T-helper 17 cell (primary cell): Measurements from ENCODE around the gene CASP8. TPM values are rescaled to one million over a fixed set of nuclear protein-coding genes. Genes with fewer than 3 reads are reported as not detected.
"Not testable (repeated sequence)": the region's sequence is repeated elsewhere in the genome, so short reads cannot be mapped to it uniquely, and the experiment has no call there.

Experiments used
- ATAC-seq: fragments of 150-1000 bp; cut with Tn5 transposase; 2 replicates; pipeline ENCODE4 v1.10.0; 2021; ENCODE audit warnings: mild to moderate bottlenecking, moderate library complexity
- DNase-seq, 3 donors: peaks; one replicate each; pipeline versions ENCODE4 v3.0.0 to v3.0.0-alpha.2; 2020 to 2021
- H3K9me3 ChIP-seq: one replicate; pipeline ENCODE4 v1.7.0; 2013; ENCODE audit warnings: low read length, mild to moderate bottlenecking; ENCODE audit not compliant: control insufficient read depth, poor library complexity, severe bottlenecking
- H3K27ac Mint-ChIP-seq: one replicate; pipeline ENCODE4 v1.8.0; 2022; ENCODE audit warnings: mild to moderate bottlenecking, moderate library complexity, mixed read lengths
- H3K27me3 Mint-ChIP-seq: one replicate; pipeline ENCODE4 v1.8.0; 2022; ENCODE audit warnings: mixed read lengths
- H3K36me3 Mint-ChIP-seq: one replicate; pipeline ENCODE4 v1.8.0; 2022; ENCODE audit warnings: low read depth, mixed read lengths
- H3K4me1 Mint-ChIP-seq: one replicate; pipeline ENCODE4 v1.8.0; 2022; ENCODE audit warnings: mild to moderate bottlenecking, mixed read lengths
- H3K4me3 Mint-ChIP-seq: one replicate; pipeline ENCODE4 v1.8.0; 2022; ENCODE audit warnings: mild to moderate bottlenecking, moderate library complexity, mixed read lengths
- total RNA-seq, 4 donors: library from RNA in 2 of 4; stranded (reverse) in 2 of 4; gene quantifications; one replicate each; pipeline ENCODE4 v1.2.3 and lab custom pipeline; 2022 to 2026

Gene CASP8
- total RNA-seq, 2 donors from 2014 or later, result 191 to 201 TPM

GRCh38 chr2:201267278-201268030 lies 7.1 kb downstream of the CASP8 start:
- DNase-seq, result no peak
- H3K9me3 ChIP-seq, result no peaks in the 10 kb centered on the region
- H3K27me3 Mint-ChIP-seq, result no peaks in the 10 kb centered on the region
- H3K4me3 Mint-ChIP-seq, result peak overlapping the region; percentile 63
- no peak for ATAC-seq
- H3K36me3 Mint-ChIP-seq, result peaks cover 21% of the 10 kb centered on the region
- H3K27ac Mint-ChIP-seq, result peak overlapping the region; percentile 100
- H3K4me1 Mint-ChIP-seq, result peaks cover 73% of the 10 kb centered on the region

DNA sequence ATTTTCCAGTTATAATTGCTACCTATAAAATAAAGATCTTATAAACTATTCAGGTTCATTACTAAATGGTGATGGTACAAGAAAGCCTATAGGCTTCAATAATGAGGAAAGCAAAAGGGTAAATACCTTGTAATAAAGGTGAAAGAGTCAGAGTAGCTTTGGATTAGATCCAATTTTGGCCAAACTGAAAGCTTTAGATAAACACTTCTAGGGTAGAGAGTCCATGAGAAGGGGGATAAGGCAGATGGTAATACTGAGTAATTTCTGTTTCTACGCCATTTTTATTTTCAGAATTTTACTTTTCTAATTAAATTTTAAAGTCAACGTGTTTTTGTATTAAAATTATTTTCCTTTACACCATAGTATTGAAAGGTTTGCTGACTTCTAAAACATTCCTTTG lies 9.4 kb downstream of the CASP8 start:
- peak overlapping the region; percentile 100 for H3K27ac Mint-ChIP-seq
- H3K36me3 Mint-ChIP-seq, result peaks cover 19% of the 10 kb centered on the region
- DNase-seq, result no peak
- no peaks in the 10 kb centered on the region for H3K27me3 Mint-ChIP-seq
- ATAC-seq, result no peak
- H3K4me3 Mint-ChIP-seq, result no peak overlapping the region
- H3K9me3 ChIP-seq, result no peaks in the 10 kb centered on the region
- H3K4me1 Mint-ChIP-seq, result peaks cover 63% of the 10 kb centered on the region

GRCh38 chr2:201270293-201271001 lies 10.1 kb downstream of the CASP8 start:
- peak overlapping the region; percentile 100 for H3K27ac Mint-ChIP-seq
- peaks cover 59% of the 10 kb centered on the region for H3K4me1 Mint-ChIP-seq
- ATAC-seq (no peak), DNase-seq (no peak)
- H3K36me3 Mint-ChIP-seq, result peaks cover 20% of the 10 kb centered on the region
- H3K27me3 Mint-ChIP-seq, result no peaks in the 10 kb centered on the region
- H3K4me3 Mint-ChIP-seq, result peak overlapping the region; percentile 21
- H3K9me3 ChIP-seq, result no peaks in the 10 kb centered on the region

DNA sequence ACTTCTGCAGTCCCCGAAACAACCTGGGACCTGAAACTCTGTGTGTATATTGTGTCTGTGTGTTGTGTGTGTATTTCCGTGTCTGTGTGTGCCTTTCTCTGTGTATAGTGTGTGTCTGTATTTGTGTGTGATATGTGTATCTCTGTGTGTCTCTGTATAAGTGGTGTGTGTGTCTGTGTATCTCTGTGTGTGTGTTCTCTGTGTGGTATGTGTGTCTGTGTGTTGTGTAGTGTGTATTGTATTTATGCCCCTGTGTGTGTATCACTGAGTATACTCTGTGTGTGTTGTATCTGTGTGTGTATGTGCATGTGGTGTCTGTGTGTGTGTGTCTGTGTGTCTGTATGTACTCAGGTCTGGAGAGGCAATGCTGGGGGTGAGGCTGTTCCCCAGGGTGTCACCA lies 11.6 kb downstream of the CASP8 start:
- H3K4me3 Mint-ChIP-seq, result peak overlapping the region; percentile 70
- no peaks in the 10 kb centered on the region for H3K9me3 ChIP-seq
- peaks cover 18% of the 10 kb centered on the region for H3K36me3 Mint-ChIP-seq
- H3K4me1 Mint-ChIP-seq, result peaks cover 49% of the 10 kb centered on the region
- DNase-seq, result no peak
- peak overlapping the region; percentile 100 for H3K27ac Mint-ChIP-seq
- no peaks in the 10 kb centered on the region for H3K27me3 Mint-ChIP-seq
- no peak for ATAC-seq

GRCh38 chr2:201273330-201273983 lies 13.1 kb downstream of the CASP8 start:
- peaks cover 40% of the 10 kb centered on the region for H3K4me1 Mint-ChIP-seq
- DNase-seq (no peak), ATAC-seq (peak; percentile 40)
- peak overlapping the region; percentile 100 for H3K27ac Mint-ChIP-seq
- peak overlapping the region; percentile 50 for H3K4me3 Mint-ChIP-seq
- H3K36me3 Mint-ChIP-seq, result peaks cover 15% of the 10 kb centered on the region
- H3K9me3 ChIP-seq, result no peaks in the 10 kb centered on the region
- H3K27me3 Mint-ChIP-seq, result no peaks in the 10 kb centered on the region

DNA sequence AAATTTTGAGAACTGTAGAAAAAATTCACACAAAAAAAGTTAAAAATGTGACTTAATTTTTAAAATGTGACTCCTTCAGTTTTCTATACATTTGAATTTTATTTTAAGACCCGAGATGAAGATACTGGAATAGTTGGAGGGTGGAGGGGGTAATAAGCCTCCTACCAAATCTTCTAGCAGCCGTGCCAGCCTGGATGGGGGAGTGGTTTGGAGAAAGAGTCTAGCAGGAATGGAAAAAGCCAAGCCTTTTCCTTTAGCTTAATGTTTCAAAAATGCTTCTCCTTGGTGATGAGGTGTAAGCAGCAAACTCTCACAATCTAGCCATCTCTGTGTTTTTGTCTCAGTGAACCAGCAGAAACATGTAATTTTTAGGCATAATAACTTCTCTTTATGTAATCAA lies 14.7 kb downstream of the CASP8 start:
- Mint-ChIP-seq H3K27me3 (no peaks in the 10 kb centered on the region), H3K4me1 (peaks cover 41% of the 10 kb centered on the region), H3K4me3 (no peak overlapping the region), H3K27ac (peak overlapping the region; percentile 100), H3K36me3 (peaks cover 20% of the 10 kb centered on the region)
- no peak for DNase-seq
- no peak for ATAC-seq
- no peaks in the 10 kb centered on the region for H3K9me3 ChIP-seq

- H3K4me3 Mint-ChIP-seq, result no peak overlapping the region
- H3K27me3 Mint-ChIP-seq, result no peaks in the 10 kb centered on the region
- peaks cover 40% of the 10 kb centered on the region for H3K4me1 Mint-ChIP-seq
- H3K36me3 Mint-ChIP-seq, result peaks cover 22% of the 10 kb centered on the region
- peak overlapping the region; percentile 100 for H3K27ac Mint-ChIP-seq
- ATAC-seq, result no peak
- no peak for DNase-seq
- H3K9me3 ChIP-seq, result no peaks in the 10 kb centered on the region
Measured at GRCh38 chr2:201275990-201276389, 15.7 kb downstream of the CASP8 start.

DNA sequence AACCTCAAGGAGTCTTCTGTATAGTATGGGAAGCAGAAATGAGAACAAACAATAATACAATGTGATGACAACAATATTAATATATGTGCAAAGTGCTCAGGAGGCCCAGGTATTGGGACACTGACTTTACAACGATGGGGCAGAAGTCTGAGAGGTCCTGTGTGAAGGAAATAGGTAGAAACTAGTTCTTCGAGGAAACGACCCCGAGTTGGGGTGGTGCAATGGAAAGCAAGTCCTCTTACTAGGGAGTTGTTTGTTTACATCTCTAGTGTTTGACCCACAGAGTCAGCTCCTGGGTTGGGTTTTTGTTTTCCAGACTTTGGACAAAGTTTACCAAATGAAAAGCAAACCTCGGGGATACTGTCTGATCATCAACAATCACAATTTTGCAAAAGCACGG lies 16.2 kb downstream of the CASP8 start:
- H3K9me3 ChIP-seq, result no peaks in the 10 kb centered on the region
- Mint-ChIP-seq H3K27me3 (no peaks in the 10 kb centered on the region), H3K4me3 (no peak overlapping the region), H3K4me1 (peaks cover 36% of the 10 kb centered on the region), H3K27ac (peak overlapping the region; percentile 100), H3K36me3 (peaks cover 20% of the 10 kb centered on the region)
- no peak for ATAC-seq
- DNase-seq, result no peak

- no peaks in the 10 kb centered on the region for H3K9me3 ChIP-seq
- peaks cover 25% of the 10 kb centered on the region for H3K4me1 Mint-ChIP-seq
- peaks cover 15% of the 10 kb centered on the region for H3K36me3 Mint-ChIP-seq
- H3K27ac Mint-ChIP-seq, result peak overlapping the region; percentile 69
- peak; percentile 21 for ATAC-seq
- no peaks in the 10 kb centered on the region for H3K27me3 Mint-ChIP-seq
- no peak for DNase-seq
- H3K4me3 Mint-ChIP-seq, result peak overlapping the region; percentile 50
Measured at GRCh38 chr2:201279079-201279478, 18.7 kb downstream of the CASP8 start.

- H3K9me3 ChIP-seq, result no peaks in the 10 kb centered on the region
- H3K36me3 Mint-ChIP-seq, result peaks cover 13% of the 10 kb centered on the region
- no peaks in the 10 kb centered on the region for H3K27me3 Mint-ChIP-seq
- peaks cover 22% of the 10 kb centered on the region for H3K4me1 Mint-ChIP-seq
- peak overlapping the region; percentile 69 for H3K27ac Mint-ChIP-seq
- H3K4me3 Mint-ChIP-seq, result peak overlapping the region; percentile 45
- ATAC-seq (no peak), DNase-seq (no peak)
Measured at GRCh38 chr2:201280191-201281040, 20.1 kb downstream of the CASP8 start.

GRCh38 chr2:201285499-201285898 lies 25.2 kb downstream of the CASP8 start:
- ATAC-seq (no peak), DNase-seq (no peak)
- peak overlapping the region; percentile 5 for H3K27ac Mint-ChIP-seq
- H3K4me3 Mint-ChIP-seq, result no peak overlapping the region
- no peaks in the 10 kb centered on the region for H3K27me3 Mint-ChIP-seq
- H3K4me1 Mint-ChIP-seq, result peaks cover 3% of the 10 kb centered on the region
- no peaks in the 10 kb centered on the region for H3K9me3 ChIP-seq
- peaks cover 9% of the 10 kb centered on the region for H3K36me3 Mint-ChIP-seq

GRCh38 chr2:201290457-201291148 lies 30.3 kb downstream of the CASP8 start:
- H3K27ac Mint-ChIP-seq, ATAC-seq, H3K4me3 Mint-ChIP-seq, H3K36me3 Mint-ChIP-seq, DNase-seq, H3K27me3 Mint-ChIP-seq, H3K9me3 ChIP-seq, H3K4me1 Mint-ChIP-seq: not testable (repeated sequence)
